Left colon (tissue), 2 donors: ENCODE data around the gene TSC1. TPM values are rescaled to one million over a fixed set of nuclear protein-coding genes. Genes with fewer than 3 reads are reported as not detected.

Experiments used
- ATAC-seq: fragments of 200-7000 bp; cut with Tn5 transposase; one replicate; pipeline ENCODE4 v1.9.1; 2020; ENCODE audit warnings: mild to moderate bottlenecking, moderate library complexity
- DNase-seq, 2 donors: peaks; one replicate each; pipeline ENCODE4 v3.0.0-alpha.2; 2020
- intact Hi-C, 2 donors: fragments of 100-400 bp; cut with DNase I in 1 of 2; cut with micrococcal nuclease in 1 of 2; formaldehyde crosslinking; loops; one replicate each; pipeline versions ENCODE4 v1.11.2 to v1.14.0; 2022; cut with DNase I, micrococcal nuclease
- total RNA-seq, 2 donors: library from RNA; stranded (reverse); fragmentation: NEBNext Ultra II Directional; extraction: Animal tissue kit (Norgen Biotek cat#: 25700); gene quantifications; one replicate each; pipeline ENCODE4 v1.2.1, GENCODE V29; 2021
- donor health status: DM: no; HTN: no; CAD: no.
- donor health status: DM: yes; HTN: yes; CAD: no.

TSC1 gene
- total RNA-seq, 2 donors from 2014 or later = 35.2 to 41.6 TPM

GRCh38 chr9:132945186-132946130 lies 1.0 kb upstream of the TSC1 start:
- intact Hi-C loops = no loop called here
- DNase-seq = peak in 1 of 2 donors; percentile 10
- ATAC-seq = no peak

- ATAC-seq (peak; percentile 0), DNase-seq (no peak)
- intact Hi-C loops = no loop called here
These were observed 644 bp downstream of the TSC1 start for GRCh38 chr9:132943651-132944293.

- intact Hi-C loops = no loop called here
- DNase-seq (no peak), ATAC-seq (peak; percentile 41)
These were observed 1.8 kb downstream of the TSC1 start for GRCh38 chr9:132942541-132943182.

GRCh38 chr9:132939169-132939568 lies 5.2 kb downstream of the TSC1 start:
- DNase-seq (no peak), ATAC-seq (no peak)
- intact Hi-C loops = no loop called here

GRCh38 chr9:132937463-132937901 lies 6.9 kb downstream of the TSC1 start:
- ATAC-seq (no peak), DNase-seq (no peak)
- intact Hi-C loops = no loop called here

GRCh38 chr9:132935026-132935425 lies 9.4 kb downstream of the TSC1 start:
- no peak for DNase-seq
- intact Hi-C loops = no loop called here
- ATAC-seq = no peak

- intact Hi-C loops = no loop called here
- no peak for DNase-seq
- no peak for ATAC-seq
These were observed 13.2 kb downstream of the TSC1 start for GRCh38 chr9:132931178-132931735.

- DNase-seq = peak in 1 of 2 donors; percentile 21
- ATAC-seq = peak; percentile 80
- intact Hi-C loops = no loop called here
These were observed 16.7 kb downstream of the TSC1 start for GRCh38 chr9:132927704-132928103.

GRCh38 chr9:132923346-132923902 lies 21.0 kb downstream of the TSC1 start:
- no peak for ATAC-seq
- intact Hi-C loops = no loop called here
- DNase-seq = no peak

- no peak for DNase-seq
- ATAC-seq = no peak
- intact Hi-C loops = loop anchor here in 1 of 2 donors (10.0 kb wide), 1 partner anchor 235 kb away; no protein-coding TSS in a partner anchor
These were observed 24.7 kb downstream of the TSC1 start for GRCh38 chr9:132919614-132920268.

GRCh38 chr9:132914924-132915323 lies 29.5 kb downstream of the TSC1 start:
- ATAC-seq = no peak
- no peak for DNase-seq
- intact Hi-C loops = loop anchor here in 1 of 2 donors (10.0 kb wide), 1 partner anchor 230 kb away; no protein-coding TSS in a partner anchor

GRCh38 chr9:132912131-132912530 lies 32.3 kb downstream of the TSC1 start:
- intact Hi-C loops = loop anchor here in 1 of 2 donors (10.0 kb wide), 1 partner anchor 227 kb away; no protein-coding TSS in a partner anchor
- DNase-seq = no peak

GRCh38 chr9:132910376-132910775 lies 34.0 kb downstream of the TSC1 start:
- DNase-seq (no peak), ATAC-seq (no peak)
- intact Hi-C loops = loop anchor here in 1 of 2 donors (10.0 kb wide), 1 partner anchor 226 kb away; no protein-coding TSS in a partner anchor

More at GRCh38 chr9:132912131-132912530, 32.3 kb downstream of the TSC1 start:
- ATAC-seq = no peak

GRCh38 chr9:132909311-132909710 lies 35.1 kb downstream of the TSC1 start:
- DNase-seq = no peak
- ATAC-seq = no peak
- intact Hi-C loops = no loop called here

- no peak for ATAC-seq
- no peak for DNase-seq
- intact Hi-C loops = no loop called here
These were observed 35.8 kb downstream of the TSC1 start for GRCh38 chr9:132908635-132909034.

- intact Hi-C loops = no loop called here
- DNase-seq (no peak), ATAC-seq (no peak)
These were observed 38.7 kb downstream of the TSC1 start for GRCh38 chr9:132905726-132906125.

- DNase-seq = no peak
- intact Hi-C loops = no loop called here
- no peak for ATAC-seq
These were observed 40.6 kb downstream of the TSC1 start for GRCh38 chr9:132903574-132904492.
